Keratinocyte (primary cell): ENCODE measurements around the gene CSRP3. TPM values are rescaled to one million over a fixed set of nuclear protein-coding genes. Genes with fewer than 3 reads are reported as not detected.
A peak's percentile ranks its signal among the peaks of the same experiment; 100 is the strongest.

Experiments
- DNase-seq: peaks from one replicate; pipeline ENCODE4 v3.0.0-alpha.2; 2011; ENCODE audit warnings: low read depth, missing footprints, low spot score
- FAIRE-seq: peaks from 2 replicates; lab custom pipeline; 2011; peaks lifted over from hg19 to GRCh38; lab: Jason Lieb, UNC
- H2AFZ ChIP-seq: 2 replicates; pipeline ENCODE4 v1.6.0; 2012; ENCODE audit warnings: low read length, control low read depth, inconsistent platforms; ENCODE audit not compliant: control insufficient read depth
- H3K27ac ChIP-seq: 2 replicates; pipeline ENCODE4 v1.5.1; 2011; ENCODE audit warnings: low read length; ENCODE audit not compliant: control insufficient read depth, insufficient read depth
- H3K27me3 ChIP-seq: 3 replicates; pipeline ENCODE4 v1.6.0; 2011; ENCODE audit warnings: low read length; ENCODE audit not compliant: control insufficient read depth, insufficient read depth; ENCODE audit errors: extremely low read depth
- H3K36me3 ChIP-seq, 2 experiments: 2 replicates in 1 of 2; 3 replicates in 1 of 2; pipeline ENCODE4 v1.5.1; 2011; ENCODE audit warnings: low read length in 2 of 2, mild to moderate bottlenecking in 1 of 2; ENCODE audit not compliant: control insufficient read depth in 2 of 2, insufficient read depth in 2 of 2; ENCODE audit errors: extremely low read depth in 1 of 2
- H3K4me1 ChIP-seq: 3 replicates; pipeline ENCODE4 v1.5.1; 2011; ENCODE audit warnings: low read length; ENCODE audit not compliant: control insufficient read depth, insufficient read depth; ENCODE audit errors: extremely low read depth
- H3K4me2 ChIP-seq: 3 replicates; pipeline ENCODE4 v1.6.0; 2011; ENCODE audit warnings: low read depth, low read length; ENCODE audit not compliant: control insufficient read depth, insufficient read depth; ENCODE audit errors: extremely low read depth
- H3K4me3 ChIP-seq, 3 experiments: fragments of 200-600 bp in 1 of 3; sonication (generic) in 1 of 3; 2 replicates in 2 of 3; 3 replicates in 1 of 3; pipeline ENCODE4 v1.5.1; 2011 to 2016; ENCODE audit warnings: low read length in 3 of 3, mild to moderate bottlenecking in 3 of 3, control low read depth in 2 of 3, inconsistent platforms in 1 of 3, low read depth in 1 of 3, mixed read lengths in 1 of 3, mixed run types in 1 of 3, moderate library complexity in 1 of 3; ENCODE audit not compliant: control insufficient read depth in 2 of 3, insufficient read depth in 2 of 3; ENCODE audit errors: extremely low read depth in 1 of 3
- H3K79me2 ChIP-seq: 2 replicates; pipeline ENCODE4 v1.6.0; 2012; ENCODE audit warnings: low read length; ENCODE audit not compliant: control insufficient read depth, insufficient read depth
- H3K9ac ChIP-seq: 3 replicates; pipeline ENCODE4 v1.6.0; 2011; ENCODE audit warnings: low read length; ENCODE audit not compliant: control insufficient read depth, insufficient read depth; ENCODE audit errors: extremely low read depth
- H3K9me1 ChIP-seq: 3 replicates; pipeline ENCODE4 v1.6.0; 2011; ENCODE audit warnings: low read length; ENCODE audit not compliant: control insufficient read depth, insufficient read depth; ENCODE audit errors: extremely low read depth
- H3K9me3 ChIP-seq: 2 replicates; pipeline ENCODE4 v1.5.1; 2012; ENCODE audit warnings: low read depth, low read length; ENCODE audit not compliant: control insufficient read depth
- H4K20me1 ChIP-seq: 3 replicates; pipeline ENCODE4 v1.6.0; 2011; ENCODE audit warnings: low read length; ENCODE audit not compliant: control insufficient read depth, insufficient read depth; ENCODE audit errors: extremely low read depth
- EZH2 ChIP-seq: IDR thresholded peaks from one replicate; pipeline ENCODE4 v1.6.1; 2012; ENCODE audit warnings: inconsistent platforms, mild to moderate bottlenecking, low read length, moderate library complexity
- dilution Hi-C: fragments of 300-500 bp; cut with MboI; formaldehyde crosslinking; loops from one replicate; pipeline ENCODE4 v1.7.0; 2020; ENCODE audit warnings: low sequenced_read_pairs; ENCODE audit not compliant: extremely low pct_ligation_motif_present
- polyA plus RNA-seq, 5 experiments: library from polyadenylated mRNA; depleted of rRNA in 3 of 5; stranded (reverse) in 3 of 5; stranded (forward) in 1 of 5; unstranded in 1 of 5; fragments of >200 nt; gene quantifications; 1 replicate in 1 of 5; 2 replicates in 3 of 5; 3 replicates in 1 of 5; pipeline versions ENCODE4 v1.2.1 to v1.2.3, GENCODE V29; 2011 to 2012; ENCODE audit warnings: missing spikeins in 2 of 5, low read depth in 1 of 5, low replicate concordance in 1 of 5
- TF ChIP-seq, protein P1 (sequence below), 3 experiments: IDR thresholded peaks in 1 of 3; conservative IDR thresholded peaks in 1 of 3; optimal IDR thresholded peaks in 1 of 3; 2 replicates in 2 of 3; 3 replicates in 1 of 3; pipeline versions ENCODE3 to v1.5.1; 2011; ENCODE audit warnings: low read length in 3 of 3, mild to moderate bottlenecking in 3 of 3, moderate library complexity in 2 of 3, control low read depth in 1 of 3, inconsistent platforms in 1 of 3; ENCODE audit not compliant: insufficient read depth in 2 of 3; ENCODE audit errors: extremely low read depth in 1 of 3

Gene CSRP3
- polyA plus RNA-seq, 1 donor (not counting 4 experiments of a cell fraction or from before 2014, with no cell fraction given), result not detected

DNA sequence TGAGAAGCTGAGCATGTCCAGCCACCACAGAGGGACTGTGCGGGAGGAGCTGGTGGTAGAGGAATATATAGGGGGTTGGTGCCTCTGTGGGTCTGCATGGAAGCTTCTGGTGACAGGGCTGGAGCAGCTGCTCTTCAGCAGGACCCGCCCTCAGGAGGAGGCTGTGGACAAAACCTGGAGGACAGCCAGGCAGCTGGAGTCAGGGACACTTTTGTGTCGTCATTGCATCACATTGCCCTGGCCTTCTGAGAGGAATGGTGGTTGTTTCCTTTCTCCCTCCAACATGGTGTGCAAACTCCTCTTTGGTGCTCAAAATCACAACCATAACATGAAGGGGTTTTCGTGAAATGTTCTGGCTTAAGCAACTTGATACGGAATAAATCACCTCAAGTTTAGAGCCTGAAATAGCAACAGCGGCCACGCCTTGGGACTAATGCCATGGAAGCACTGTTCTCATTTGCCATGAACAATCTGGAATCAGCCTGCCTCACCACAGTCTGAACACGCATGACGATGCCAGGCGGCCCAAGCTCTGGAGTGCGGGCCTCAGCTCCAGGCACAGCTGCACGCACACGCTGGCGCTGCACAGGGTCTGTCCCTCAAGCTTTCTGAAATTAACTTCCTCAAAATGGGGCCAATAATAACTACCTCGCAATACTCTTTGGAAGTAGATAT, 17.1 kb upstream of the CSRP3 start:
- Histone ChIP-seq H3K27ac (no peak overlapping the region), H3K79me2 (no peaks in the 10 kb centered on the region), H3K4me3 (no peak overlapping the region), H3K4me2 (peak overlapping the region; percentile 43), H3K9me1 (no peaks in the 10 kb centered on the region), H3K27me3 (no peaks in the 10 kb centered on the region), H4K20me1 (no peaks in the 10 kb centered on the region), H2AFZ (peak overlapping the region; percentile 78), H3K9me3 (no peaks in the 10 kb centered on the region), H3K4me1 (peaks cover 34% of the 10 kb centered on the region), H3K9ac (no peak overlapping the region), H3K36me3 (no peaks in the 10 kb centered on the region)
- DNase-seq, result no peak
- dilution Hi-C loops, result no loop called here
- peak; percentile 88 for FAIRE-seq
- TF ChIP-seq, protein P1, sequence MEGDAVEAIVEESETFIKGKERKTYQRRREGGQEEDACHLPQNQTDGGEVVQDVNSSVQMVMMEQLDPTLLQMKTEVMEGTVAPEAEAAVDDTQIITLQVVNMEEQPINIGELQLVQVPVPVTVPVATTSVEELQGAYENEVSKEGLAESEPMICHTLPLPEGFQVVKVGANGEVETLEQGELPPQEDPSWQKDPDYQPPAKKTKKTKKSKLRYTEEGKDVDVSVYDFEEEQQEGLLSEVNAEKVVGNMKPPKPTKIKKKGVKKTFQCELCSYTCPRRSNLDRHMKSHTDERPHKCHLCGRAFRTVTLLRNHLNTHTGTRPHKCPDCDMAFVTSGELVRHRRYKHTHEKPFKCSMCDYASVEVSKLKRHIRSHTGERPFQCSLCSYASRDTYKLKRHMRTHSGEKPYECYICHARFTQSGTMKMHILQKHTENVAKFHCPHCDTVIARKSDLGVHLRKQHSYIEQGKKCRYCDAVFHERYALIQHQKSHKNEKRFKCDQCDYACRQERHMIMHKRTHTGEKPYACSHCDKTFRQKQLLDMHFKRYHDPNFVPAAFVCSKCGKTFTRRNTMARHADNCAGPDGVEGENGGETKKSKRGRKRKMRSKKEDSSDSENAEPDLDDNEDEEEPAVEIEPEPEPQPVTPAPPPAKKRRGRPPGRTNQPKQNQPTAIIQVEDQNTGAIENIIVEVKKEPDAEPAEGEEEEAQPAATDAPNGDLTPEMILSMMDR (optimal IDR thresholded peaks at IDR 0.05 in 1 of 3, IDR thresholded peaks at IDR 0.05 in 1 of 3, conservative IDR thresholded peaks at IDR 0.05 in 1 of 3; ENCODE audit: extremely low read depth in 1 of 3, insufficient read depth in 2 of 3, low read length in 3 of 3), result no peak
- TF ChIP-seq EZH2, result no peak

DNA sequence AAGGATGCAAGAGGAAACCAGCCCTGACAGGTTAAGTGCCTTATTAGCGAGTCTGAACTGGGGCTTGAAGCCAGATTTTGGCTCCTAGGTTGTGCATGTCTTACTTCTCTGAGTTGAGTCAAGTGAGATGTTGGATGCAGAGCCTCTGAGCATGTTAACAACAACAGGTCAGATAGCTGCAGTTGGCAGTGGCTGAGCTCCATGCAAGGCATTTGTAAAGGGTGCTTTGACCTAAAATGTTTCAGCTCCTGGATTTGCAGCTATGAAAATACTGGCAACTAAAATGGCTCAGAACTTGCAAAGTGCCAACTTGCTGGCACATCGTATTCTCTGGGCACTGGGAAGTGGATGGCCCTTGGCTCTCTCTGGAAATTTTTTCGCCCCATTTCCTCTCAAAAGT, 16.4 kb upstream of the CSRP3 start:
- Histone ChIP-seq H3K4me3 (no peak overlapping the region), H2AFZ (no peak overlapping the region), H3K9me3 (no peaks in the 10 kb centered on the region), H3K4me1 (peaks cover 34% of the 10 kb centered on the region), H3K9ac (no peak overlapping the region), H3K79me2 (no peaks in the 10 kb centered on the region), H3K9me1 (no peaks in the 10 kb centered on the region), H3K27me3 (no peaks in the 10 kb centered on the region), H3K4me2 (peak overlapping the region; percentile 43), H4K20me1 (no peaks in the 10 kb centered on the region), H3K27ac (no peak overlapping the region), H3K36me3 (no peaks in the 10 kb centered on the region)
- DNase-seq, result no peak
- FAIRE-seq, result peak; percentile 53
- TF ChIP-seq EZH2, result no peak
- TF ChIP-seq, protein P1 (optimal IDR thresholded peaks at IDR 0.05 in 1 of 3, IDR thresholded peaks at IDR 0.05 in 1 of 3, conservative IDR thresholded peaks at IDR 0.05 in 1 of 3; ENCODE audit: extremely low read depth in 1 of 3, insufficient read depth in 2 of 3, low read length in 3 of 3), result no peak
- dilution Hi-C loops, result no loop called here
